Measurements from ENCODE around the gene EMILIN2.
A peak's percentile ranks its signal among the peaks of the same experiment; 100 is the strongest.
"Not testable (repeated sequence)": the region's sequence is repeated elsewhere in the genome, so short reads cannot be mapped to it uniquely, and the experiment has no call there.

Gene EMILIN2

GRCh38 chr18:2914881-2915240, 68.1 kb downstream of the EMILIN2 start:
- DNase-seq (ENCODE audit: low spot score) = no peak

DNA sequence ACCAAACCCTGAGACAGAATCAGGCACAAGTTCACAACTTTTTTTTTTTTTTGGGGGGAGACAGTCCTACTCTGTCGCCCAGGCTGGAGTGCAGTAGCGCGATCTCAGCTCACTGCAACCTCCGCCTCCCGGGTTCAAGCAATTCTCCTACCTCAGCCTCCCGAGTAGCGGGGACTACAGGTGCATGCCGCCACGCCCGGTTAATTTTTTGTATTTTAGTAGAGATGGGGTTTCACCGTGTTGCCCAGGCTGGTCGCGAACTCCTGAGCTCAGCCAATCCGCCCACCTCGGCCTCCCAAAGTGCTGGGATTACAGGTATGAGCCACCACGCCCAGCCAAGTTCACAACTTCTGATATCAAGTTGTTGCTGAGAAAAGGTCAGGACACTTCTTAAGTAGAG, 68.7 kb downstream of the EMILIN2 start:
- not testable (repeated sequence) for DNase-seq (ENCODE audit: low spot score)

GRCh38 chr18:2916184-2916583, 69.4 kb downstream of the EMILIN2 start:
- no peak for DNase-seq (ENCODE audit: low spot score)

DNA sequence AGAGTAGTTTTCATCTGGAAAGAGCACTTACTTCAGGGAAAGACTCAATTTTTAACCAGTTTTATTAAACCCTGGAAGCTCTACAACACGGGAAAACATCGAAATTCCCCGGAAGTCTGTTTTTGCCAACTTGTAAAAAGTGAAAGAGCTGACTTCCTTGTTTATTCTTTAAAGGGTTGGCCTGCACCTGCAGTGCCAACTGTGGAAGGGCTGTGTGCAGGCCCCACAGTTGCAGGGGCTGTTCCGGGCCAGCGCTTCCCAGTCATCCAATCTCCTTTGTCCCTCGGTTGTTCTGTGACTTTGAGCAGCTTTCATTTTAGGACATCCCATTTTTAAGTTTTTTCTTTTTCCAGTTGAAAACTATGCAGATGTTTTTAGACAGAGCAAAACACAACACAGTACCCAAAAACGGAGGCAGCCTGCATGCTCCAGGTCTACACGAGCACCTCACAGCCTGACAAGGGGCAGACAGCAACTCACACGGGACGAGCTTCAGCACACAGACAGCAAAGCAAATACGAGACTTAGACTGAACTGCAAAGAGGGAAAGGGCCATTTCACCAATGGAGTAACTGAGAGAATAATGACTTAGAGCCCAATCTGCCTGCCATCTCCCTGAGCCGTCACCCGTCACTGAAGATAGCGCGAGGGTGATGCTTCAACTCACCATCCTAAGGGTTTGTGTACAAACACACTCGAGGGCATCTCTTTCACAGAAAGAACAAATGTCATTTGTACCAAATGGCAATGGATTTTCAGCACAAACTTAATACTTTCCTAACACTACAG, 70.6 kb downstream of the EMILIN2 start:
- no peak for DNase-seq (ENCODE audit: low spot score)

GRCh38 chr18:2918761-2919550, 72.2 kb downstream of the EMILIN2 start:
- no peak for DNase-seq (ENCODE audit: low spot score)

DNA sequence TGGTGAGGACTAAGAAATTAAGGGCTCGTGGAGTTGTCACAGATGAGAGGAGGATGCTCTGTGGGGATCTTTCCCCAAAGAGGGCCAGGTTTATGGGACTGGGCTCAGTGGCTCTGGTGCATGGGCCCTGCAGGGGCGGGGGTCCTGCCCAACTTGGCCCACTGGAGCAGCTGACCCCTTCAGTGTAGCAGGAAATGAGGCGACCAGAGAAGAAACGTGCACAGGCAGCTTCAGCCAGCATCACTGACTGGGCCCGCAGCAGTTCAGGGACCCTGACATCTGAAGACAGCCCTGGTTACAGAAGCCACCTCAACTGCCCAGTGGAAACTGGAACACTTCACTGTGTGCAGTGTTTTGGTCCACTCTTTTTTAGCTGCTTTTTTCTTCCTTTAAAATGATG, 72.8 kb downstream of the EMILIN2 start:
- DNase-seq (ENCODE audit: low spot score) = no peak

DNA sequence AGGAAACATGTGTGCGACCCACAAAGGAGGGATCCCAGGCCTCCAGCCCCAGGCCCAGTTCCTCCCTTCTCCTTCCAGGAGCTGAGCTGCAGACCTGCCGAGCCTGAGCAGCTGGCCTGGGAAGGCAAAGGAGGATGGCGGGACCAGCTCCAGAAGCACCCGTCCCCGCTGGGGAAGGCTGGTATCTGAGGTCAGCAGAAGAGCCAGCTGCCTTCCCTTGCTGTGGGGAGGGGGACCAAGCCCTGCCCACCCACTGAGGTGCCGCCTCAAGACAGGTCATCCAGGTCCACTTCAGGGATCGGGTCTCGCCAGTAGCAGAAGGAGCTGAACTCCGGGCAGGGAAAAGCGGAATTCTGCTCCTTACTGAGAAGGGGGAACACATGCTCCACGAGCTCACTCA, 73.2 kb downstream of the EMILIN2 start:
- DNase-seq (ENCODE audit: low spot score) = no peak

DNA sequence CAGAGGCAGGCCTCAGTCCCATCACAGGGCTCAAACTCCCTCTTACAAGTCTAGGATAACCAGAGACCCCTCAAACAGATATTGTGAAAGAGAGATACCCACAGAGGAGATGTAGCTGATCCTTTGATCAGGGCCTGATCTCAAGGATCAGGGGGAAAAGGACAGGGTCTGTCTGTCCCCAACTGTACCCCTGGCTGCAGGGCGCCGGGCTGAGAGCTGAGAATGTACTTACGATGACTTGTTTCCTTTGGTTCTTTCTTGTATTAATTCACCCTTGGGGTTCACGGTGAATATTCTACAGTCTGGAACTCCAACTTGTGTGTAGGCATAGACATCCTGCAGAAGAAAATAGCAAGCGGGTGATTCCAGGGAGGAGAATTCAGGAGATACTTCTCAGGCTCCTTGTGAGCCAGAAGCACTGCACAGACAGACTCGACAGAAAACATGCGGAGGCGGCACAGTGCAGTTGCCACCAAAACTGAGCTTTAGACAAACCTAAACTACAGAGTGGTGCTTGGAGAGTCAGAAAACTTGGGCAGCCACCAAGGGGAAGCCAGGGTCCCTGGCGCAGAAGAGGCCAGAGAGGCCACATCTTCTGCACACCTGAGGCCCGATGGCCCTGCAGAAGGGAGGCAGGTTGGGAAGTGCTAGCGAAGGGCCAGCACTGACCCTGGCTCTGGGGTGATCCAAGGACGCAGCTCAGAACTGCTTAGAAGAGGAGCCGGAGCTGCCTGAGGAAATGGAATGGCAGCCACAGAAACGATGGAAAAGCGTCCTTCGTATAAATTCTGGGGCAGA, 73.9 kb downstream of the EMILIN2 start:
- no peak for DNase-seq (ENCODE audit: low spot score)

- no peak for DNase-seq (ENCODE audit: low spot score)
Observed at GRCh38 chr18:2921778-2922177, 75.0 kb downstream of the EMILIN2 start.

DNA sequence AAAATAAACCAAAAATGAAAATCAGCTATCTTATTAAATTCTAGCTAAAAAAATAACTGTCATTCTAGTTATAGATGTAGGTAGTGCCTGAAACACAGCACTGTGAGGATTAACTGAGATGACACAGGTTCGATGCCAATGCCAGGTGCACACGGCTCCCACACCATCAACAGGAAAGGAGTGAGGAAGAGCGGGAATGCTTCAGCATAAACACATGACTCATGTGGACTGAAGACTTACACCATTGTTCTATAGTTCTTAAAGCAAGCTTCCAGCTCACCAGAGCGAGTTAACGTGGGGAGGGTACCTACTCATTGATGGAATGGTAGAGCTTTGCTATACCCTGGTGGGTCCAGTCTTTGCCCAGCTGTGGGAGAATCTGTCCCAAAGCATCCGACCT, 76.7 kb downstream of the EMILIN2 start:
- no peak for DNase-seq (ENCODE audit: low spot score)

GRCh38 chr18:2924920-2925319, 78.1 kb downstream of the EMILIN2 start:
- DNase-seq (ENCODE audit: low spot score) = no peak

DNA sequence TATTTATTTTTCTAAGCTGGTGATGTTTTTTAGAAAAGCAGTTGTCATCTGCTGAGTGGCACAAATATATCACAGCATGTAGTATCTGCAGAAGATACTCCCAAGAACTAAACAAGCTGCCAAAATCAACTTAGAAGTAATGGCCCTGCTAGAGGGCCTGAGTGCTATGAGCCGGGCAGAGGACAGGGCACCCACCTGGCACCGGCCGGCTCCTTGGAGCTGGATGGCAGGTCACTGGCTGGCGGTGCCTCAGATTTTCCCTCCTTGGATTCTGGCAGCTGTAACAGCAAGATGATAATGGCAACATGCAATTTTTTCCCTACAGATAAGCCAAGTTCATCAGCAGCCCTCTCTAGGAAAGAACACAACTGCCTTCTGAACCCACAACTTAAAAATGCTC, 79.7 kb downstream of the EMILIN2 start:
- no peak for DNase-seq (ENCODE audit: low spot score)

DNA sequence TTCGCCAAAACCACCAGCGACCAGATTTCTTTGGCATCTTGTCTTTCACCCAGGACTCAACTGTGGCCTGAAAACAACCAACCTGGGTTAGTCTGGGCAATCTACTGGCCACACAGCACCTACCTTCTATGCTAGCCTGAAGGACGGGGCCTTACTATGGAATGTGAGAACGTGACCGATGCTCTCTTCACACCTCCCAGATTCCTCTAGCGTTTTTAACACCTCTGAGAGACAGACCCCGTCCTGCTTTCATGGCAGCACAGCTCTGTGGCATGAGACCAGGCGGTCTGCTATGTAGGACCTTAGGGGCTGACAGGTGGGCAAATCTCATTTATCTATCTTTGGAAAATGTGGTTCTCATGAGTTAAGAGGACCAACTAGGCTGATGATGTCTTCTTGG, 80.9 kb downstream of the EMILIN2 start:
- no peak for DNase-seq (ENCODE audit: low spot score)

DNA sequence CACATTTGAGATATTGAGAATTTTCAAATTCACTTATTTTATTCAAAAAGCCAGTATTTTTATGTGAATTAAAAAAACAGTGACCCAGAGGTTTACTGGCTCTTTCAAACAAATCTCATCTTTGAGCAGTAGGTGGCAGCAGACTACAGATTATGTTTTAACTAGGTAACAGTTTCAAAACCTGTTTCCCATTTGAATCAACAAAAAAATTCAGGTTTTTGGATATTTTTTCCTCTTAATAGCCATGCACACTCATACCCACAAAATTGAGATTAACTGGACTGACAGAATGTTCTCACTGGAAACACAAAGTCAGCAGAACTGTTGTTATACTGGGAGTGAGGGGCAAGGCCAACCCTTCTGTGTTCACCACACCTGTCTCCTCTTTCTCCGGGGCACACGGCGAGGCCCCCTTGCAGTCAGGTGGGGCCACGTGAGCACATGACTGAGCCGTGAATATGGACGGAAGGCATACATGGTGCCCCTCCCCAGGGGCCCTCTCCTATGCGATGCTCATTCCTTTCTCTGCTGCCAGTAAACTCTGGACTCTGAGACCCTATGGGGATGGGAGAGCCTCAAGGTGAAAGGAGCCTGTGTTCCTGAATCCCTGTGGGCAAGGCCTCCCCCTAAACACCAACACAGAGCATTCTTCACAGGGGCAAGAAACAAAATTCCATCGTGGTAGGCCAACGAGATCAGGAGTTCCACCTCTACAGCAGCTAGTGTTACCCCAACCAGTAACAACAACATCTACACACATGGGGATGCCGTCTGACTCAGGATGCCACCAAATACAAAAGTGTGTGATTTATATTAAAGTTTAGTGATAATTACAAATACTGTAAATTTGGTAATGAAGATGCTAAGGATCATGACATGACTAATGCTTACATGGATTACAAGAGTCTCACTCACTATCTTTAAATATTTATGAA, 85.7 kb downstream of the EMILIN2 start:
- DNase-seq (ENCODE audit: low spot score) = peak; percentile 44

GRCh38 chr18:2933995-2934394, 87.2 kb downstream of the EMILIN2 start:
- DNase-seq (ENCODE audit: low spot score) = no peak

GRCh38 chr18:2935438-2936192, 88.8 kb downstream of the EMILIN2 start:
- DNase-seq (ENCODE audit: low spot score) = no peak

- no peak for DNase-seq (ENCODE audit: low spot score)
Observed at GRCh38 chr18:2939317-2939716, 92.5 kb downstream of the EMILIN2 start.

DNA sequence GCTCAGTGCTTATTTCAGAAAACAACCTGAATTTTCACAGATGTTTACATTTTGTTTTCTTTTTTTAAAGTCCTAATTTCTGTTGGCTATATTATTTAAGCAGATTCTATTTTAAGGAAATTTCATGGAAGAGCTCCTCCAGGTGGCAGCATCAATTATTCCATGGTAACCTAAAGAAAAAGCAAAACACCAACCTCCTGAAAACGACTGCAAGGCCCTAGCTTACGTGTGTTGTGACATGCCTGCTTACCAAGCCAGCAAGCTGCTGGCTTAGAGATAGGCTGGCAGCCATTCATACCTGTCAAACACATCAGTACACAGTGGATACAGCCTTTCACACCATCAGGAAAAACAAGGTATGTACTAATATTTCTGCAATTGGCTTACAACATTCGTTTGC, 101.2 kb downstream of the EMILIN2 start:
- DNase-seq (ENCODE audit: low spot score) = no peak

- DNase-seq (ENCODE audit: low spot score) = no peak
Observed at GRCh38 chr18:2952605-2953004, 105.8 kb downstream of the EMILIN2 start.

GRCh38 chr18:2953935-2954653, 107.3 kb downstream of the EMILIN2 start:
- DNase-seq (ENCODE audit: low spot score) = no peak
